Ammon's horn (tissue), 1 donor: ENCODE data around the gene GPRIN1.
A peak's percentile ranks its signal among the peaks of the same experiment; 100 is the strongest.
"Not testable (repeated sequence)": the region's sequence is repeated elsewhere in the genome, so short reads cannot be mapped to it uniquely, and the experiment has no call there.

Experiments
- DNase-seq: peaks from one replicate; pipeline ENCODE4 v3.0.0-alpha.2; 2016; ENCODE audit warnings: low spot score

Gene GPRIN1

GRCh38 chr5:176624938-176625337 lies 15.0 kb upstream of the GPRIN1 start:
- no peak for DNase-seq

- DNase-seq, result no peak
Measured at GRCh38 chr5:176624142-176624541, 14.2 kb upstream of the GPRIN1 start.

- no peak for DNase-seq
Measured at GRCh38 chr5:176621661-176622079, 11.7 kb upstream of the GPRIN1 start.

- DNase-seq, result no peak
Measured at GRCh38 chr5:176620333-176620981, 10.5 kb upstream of the GPRIN1 start.

- no peak for DNase-seq
Measured at GRCh38 chr5:176619569-176620332, 9.8 kb upstream of the GPRIN1 start.

- DNase-seq, result peak; percentile 93
Measured at GRCh38 chr5:176619203-176619568, 9.2 kb upstream of the GPRIN1 start.

GRCh38 chr5:176618783-176619182 lies 8.8 kb upstream of the GPRIN1 start:
- DNase-seq, result no peak

GRCh38 chr5:176616511-176616910 lies 6.6 kb upstream of the GPRIN1 start:
- DNase-seq, result peak; percentile 51

GRCh38 chr5:176614805-176615478 lies 5.0 kb upstream of the GPRIN1 start:
- no peak for DNase-seq

- no peak for DNase-seq
Measured at GRCh38 chr5:176612855-176613254, 2.9 kb upstream of the GPRIN1 start.

- no peak for DNase-seq
Measured at GRCh38 chr5:176612008-176612407, 2.1 kb upstream of the GPRIN1 start.

- DNase-seq, result peak; percentile 69
Measured at GRCh38 chr5:176611435-176611834, 1.5 kb upstream of the GPRIN1 start.

- DNase-seq, result no peak
Measured at GRCh38 chr5:176610435-176610773, 448 bp upstream of the GPRIN1 start.

- DNase-seq, result no peak
Measured at GRCh38 chr5:176608937-176609723, 826 bp downstream of the GPRIN1 start.

- DNase-seq, result no peak
Measured at GRCh38 chr5:176608142-176608705, 1.7 kb downstream of the GPRIN1 start.

GRCh38 chr5:176606875-176607274 lies 3.1 kb downstream of the GPRIN1 start:
- DNase-seq, result no peak

- DNase-seq, result no peak
Measured at GRCh38 chr5:176606032-176606431, 3.9 kb downstream of the GPRIN1 start.

GRCh38 chr5:176603091-176603490 lies 6.9 kb downstream of the GPRIN1 start:
- no peak for DNase-seq

GRCh38 chr5:176601901-176602482 lies 8.0 kb downstream of the GPRIN1 start:
- no peak for DNase-seq

GRCh38 chr5:176599749-176600430 lies 10.1 kb downstream of the GPRIN1 start:
- DNase-seq, result not testable (repeated sequence)
